ENCODE results near the gene FBXL7.

FBXL7 gene

GRCh38 chr5:15966066-15966640, 466.2 kb downstream of the FBXL7 start:
- no peak for DNase-seq

DNA sequence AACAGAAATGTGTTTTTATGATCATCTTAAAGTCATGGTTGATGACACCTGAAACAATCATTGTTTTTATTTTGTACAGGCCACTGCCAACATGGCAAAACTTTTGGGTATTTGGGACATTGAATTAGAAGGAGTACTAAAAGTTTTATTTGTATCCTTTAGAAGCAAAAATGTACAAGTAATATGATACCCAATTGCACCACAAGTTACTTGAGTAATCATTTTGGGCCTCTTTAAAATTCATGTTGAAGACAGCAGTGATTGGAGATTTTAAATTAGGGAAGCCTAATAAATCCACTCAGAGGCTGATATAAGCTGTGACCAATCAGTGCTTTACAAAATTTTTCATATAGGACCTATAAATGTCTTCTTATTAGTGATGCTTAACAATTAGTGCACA, 466.7 kb downstream of the FBXL7 start:
- no peak for DNase-seq

DNA sequence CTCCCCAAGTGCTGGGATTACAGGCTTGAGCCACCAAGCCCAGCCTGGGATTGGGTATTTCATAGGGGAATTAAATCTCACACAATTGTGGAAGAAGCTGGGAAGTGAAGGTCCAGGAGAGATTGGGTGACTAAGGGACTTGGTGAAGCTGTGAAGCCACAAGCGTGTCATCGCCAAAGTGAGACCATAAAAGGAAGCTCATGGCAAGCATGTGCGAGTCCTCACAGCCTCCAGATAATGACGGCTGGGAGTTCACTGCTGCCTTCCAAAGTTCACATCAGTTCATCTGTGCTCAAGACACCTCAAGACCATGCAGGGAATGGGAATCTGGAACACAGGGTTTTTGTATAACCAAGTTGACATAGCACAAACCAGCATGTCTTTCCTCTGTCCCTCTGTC, 469.0 kb downstream of the FBXL7 start:
- DNase-seq = no peak

GRCh38 chr5:15977851-15978250, 477.9 kb downstream of the FBXL7 start:
- DNase-seq = no peak

DNA sequence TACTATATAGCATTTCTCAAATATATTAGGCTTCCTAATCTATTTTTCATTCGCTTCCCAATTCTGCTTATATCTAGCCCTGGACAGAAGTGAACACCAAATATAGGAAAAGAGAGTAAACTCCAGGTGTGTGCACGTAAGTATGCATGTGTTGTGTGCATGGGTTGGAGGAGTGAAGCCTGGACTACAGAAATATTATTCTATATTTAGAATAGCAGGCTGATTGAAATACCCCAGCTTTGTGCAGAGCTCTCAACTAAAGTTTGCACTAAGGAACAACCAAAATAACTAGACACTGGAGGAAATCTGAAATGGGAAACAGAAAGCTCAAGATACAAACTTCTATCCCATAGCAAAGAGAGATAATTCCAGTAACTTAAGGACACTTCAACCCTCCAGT, 480.9 kb downstream of the FBXL7 start:
- no peak for DNase-seq

DNA sequence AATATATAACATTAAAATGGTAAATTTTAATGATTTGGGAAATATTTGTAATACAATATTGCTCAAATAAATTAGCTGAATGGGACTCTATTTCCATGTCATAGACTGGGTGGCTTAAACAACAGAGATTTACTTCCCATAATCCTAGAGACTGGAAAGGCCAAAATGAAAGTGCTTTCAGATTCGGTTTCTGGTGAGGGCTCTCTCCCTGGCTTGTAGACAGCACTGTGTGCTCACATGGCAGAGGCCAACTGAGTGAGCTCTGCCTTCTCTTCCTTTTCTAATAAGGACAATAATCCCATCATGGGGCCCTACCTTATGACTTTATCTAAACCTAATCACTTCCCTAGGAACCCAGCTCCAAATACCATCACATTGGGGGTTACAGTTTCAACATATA, 483.4 kb downstream of the FBXL7 start:
- no peak for DNase-seq

All from kidney glomerular epithelial cell (primary cell).